CD4-positive, alpha-beta T cell treated with Interleukin-1 beta for 1 hour (primary cell): ENCODE measurements around the gene EFNB1.
A peak's percentile ranks its signal among the peaks of the same experiment; 100 is the strongest.
"Not testable (repeated sequence)": the region's sequence is repeated elsewhere in the genome, so short reads cannot be mapped to it uniquely, and the experiment has no call there.

Experiments used
- DNase-seq, 2 donors: peaks; one replicate each; pipeline ENCODE4 v3.0.0-alpha.2; 2020 to 2022

Gene EFNB1

GRCh38 chrX:68828740-68829581, at the start of gene EFNB1:
Gene EFNB1, plus strand, starts transcription at chrX:68829021. Its CDS starts 756 bp downstream, at chrX:68829777.
- DNase-seq: peak; percentile 90 to 91

- not testable (repeated sequence) for DNase-seq
Measured at GRCh38 chrX:68781295-68781694, 47.5 kb upstream of the EFNB1 start.

DNA sequence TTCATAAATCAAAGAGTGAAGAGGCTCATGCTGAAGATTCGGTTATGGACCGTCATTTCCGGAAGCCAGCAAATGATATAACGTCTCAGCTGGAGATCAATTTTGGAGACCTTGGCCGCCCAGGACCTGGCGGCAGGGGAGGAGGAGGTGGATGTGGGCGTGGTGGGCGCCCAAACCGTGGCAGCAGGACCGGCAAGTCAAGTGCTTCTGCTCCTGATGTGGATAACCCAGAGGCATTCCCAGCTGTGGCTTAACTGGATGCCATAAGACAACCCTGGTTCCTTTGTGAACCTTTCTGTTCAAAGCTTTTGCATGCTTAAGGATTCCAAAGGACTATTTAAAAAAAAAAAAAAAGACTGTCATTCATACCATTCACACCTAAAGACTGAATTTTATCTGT, 44.0 kb upstream of the EFNB1 start:
- DNase-seq: no peak

DNA sequence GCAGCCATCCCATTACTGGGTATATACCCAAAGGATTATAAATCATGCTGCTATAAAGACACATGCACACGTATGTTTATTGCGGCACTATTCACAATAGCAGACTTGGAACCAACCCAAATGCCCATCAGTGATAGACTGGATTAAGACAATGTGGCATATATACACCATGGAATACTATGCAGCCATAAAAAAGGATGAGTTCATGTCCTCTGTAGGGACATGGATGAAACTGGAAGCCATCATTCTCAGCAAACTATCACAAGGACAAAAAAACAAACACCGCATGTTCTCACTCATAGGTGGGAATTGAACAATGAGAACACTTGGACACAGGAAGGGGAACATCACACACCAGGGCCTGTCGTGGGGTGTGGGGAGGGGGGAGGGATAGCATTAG, 42.2 kb upstream of the EFNB1 start:
- not testable (repeated sequence) for DNase-seq

- DNase-seq: no peak
Measured at GRCh38 chrX:68789966-68790365, 38.9 kb upstream of the EFNB1 start.

GRCh38 chrX:68792083-68792482, 36.7 kb upstream of the EFNB1 start:
- DNase-seq: no peak

- DNase-seq: no peak
Measured at GRCh38 chrX:68794461-68794860, 34.4 kb upstream of the EFNB1 start.

- no peak for DNase-seq
Measured at GRCh38 chrX:68795741-68796140, 33.1 kb upstream of the EFNB1 start.

GRCh38 chrX:68798400-68798799, 30.4 kb upstream of the EFNB1 start:
- DNase-seq: not testable (repeated sequence)

GRCh38 chrX:68801737-68802290, 27.0 kb upstream of the EFNB1 start:
- DNase-seq: no peak

GRCh38 chrX:68807818-68808217, 21.0 kb upstream of the EFNB1 start:
- no peak for DNase-seq

DNA sequence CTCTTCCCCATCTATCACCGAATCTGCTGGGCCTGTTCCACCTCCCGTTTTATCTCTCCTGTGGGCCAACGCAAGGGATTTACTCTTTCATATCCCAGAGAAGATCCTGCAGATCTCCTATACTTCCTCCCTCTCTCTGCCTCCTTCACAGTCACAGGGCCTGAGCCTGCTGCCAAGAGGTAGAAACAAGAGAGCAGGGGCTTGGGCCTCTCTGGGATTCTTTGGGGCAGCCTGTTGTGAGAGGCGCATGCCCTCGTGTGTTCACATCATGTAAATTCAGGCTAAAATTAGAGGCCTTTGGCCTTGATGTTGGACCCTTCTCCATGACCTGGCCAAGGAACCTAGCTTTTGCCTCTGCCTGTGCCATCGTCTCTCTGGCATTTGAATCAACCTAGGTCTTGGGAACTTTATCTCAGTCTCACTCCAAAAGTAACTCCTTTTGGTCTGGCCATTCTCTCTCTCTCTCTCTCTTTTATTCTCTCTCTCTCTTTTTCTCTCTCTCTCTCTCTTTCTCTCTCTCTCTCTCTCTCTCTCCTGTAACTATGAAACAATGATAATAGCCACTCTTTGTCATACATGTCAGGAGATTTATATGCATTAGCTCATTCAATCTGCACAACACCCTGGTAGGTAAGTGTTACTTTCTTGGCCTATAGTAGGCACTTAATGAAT, 20.0 kb upstream of the EFNB1 start:
- DNase-seq: no peak

DNA sequence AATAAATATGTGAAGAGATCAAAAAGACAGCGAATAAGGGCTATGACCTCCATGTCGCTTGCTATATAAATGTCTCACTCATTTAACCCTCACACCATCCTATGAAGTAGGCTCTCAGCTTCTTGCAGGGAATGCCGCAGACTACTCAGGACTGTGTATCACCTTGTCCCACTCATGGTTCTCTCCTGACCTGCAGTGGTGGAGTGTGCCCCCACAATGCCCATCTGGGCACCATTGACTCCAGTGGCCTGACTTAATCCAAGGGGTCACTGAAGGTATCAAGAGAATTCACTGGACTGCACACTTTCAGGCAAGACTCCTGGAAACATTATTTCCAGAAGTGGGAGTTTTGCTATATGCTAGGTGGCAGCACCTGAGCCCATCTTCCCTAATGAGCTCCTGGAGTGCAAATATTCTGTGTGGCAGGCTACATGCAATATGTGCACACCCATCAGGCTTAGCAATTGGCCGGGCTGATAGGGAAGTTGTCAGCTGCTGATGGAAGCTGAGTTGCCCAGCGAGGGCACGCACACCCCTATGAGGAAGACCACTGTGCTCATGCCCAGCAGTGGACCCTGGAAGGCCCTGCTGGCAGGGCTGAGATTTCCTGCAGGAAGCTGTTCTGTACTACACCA, 8.2 kb upstream of the EFNB1 start:
- no peak for DNase-seq

- DNase-seq: no peak
Measured at GRCh38 chrX:68821616-68822015, 7.2 kb upstream of the EFNB1 start.

DNA sequence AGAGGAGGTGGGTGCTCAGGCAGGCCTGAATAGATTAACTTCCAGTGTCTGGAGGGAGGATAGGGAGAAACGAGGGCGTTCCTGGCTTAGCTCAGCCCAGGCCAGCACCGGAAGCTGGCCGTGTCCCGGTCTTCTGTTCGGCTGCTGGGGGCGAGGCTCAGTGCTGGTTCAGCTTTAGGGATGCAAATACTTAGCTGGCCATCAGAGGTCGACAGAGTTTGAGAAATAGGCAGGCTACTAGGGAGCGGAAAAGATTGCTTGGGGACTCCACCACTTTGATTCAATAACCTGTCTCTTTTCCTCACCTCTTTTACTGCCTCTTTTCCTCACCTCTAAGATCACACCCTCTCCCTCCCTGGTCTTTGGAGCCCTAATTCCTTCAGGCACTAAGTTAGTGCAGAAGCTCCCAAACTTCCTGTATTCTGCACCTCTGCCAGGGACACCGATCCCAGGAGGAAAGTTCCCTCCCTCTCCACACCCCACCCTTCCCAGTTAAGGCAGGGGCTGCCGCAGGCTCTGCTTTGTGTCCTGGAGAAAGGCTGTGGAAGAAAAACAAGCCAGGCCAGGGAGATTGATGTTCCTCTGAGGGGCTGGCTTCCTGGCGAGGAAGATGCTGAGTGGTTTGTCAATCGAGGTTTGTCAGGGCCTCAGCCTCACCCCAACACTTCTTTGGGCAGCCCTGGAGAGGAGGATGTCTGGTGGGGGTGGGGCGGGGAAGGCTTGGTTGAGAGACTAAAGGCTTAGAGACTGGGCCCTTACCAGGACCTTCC, 6.0 kb upstream of the EFNB1 start:
- peak in 1 of 2 donors; percentile 21 for DNase-seq

DNA sequence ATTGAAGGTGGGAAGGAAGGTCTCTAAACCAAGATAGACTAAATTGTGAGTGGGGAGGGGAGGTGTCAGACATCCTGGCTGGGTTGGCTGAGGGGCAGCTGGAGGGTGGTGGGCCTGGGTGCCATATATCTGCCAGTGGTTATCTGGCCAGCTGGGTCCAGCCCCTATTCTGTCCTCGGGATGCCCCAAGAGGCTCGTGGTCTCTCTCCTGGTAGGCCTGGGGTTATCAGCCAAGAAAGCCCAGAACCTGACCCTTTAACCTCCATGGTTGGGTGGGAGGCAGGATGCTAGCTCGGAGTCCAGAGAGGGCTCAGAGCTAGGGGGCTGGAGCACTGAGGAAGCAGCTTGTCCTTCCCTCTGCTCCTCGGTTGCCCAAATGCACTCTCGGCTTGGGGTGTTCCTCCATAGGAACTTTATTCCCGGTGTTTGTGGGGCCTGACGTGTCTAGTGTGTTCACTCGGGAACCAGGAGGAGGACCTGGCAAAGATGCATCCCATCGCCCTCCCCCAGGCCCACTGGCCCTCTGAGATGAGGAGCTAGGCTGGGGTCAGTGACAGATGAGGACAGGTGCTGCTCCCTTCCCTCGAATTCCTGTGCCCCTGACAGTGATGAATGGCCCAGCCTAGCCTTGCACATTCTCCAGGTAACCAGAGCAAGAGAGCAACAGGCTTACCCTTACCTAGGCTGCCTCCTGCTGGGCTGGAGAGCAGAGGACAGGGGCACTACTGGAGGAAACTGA, 5.2 kb upstream of the EFNB1 start:
- DNase-seq: no peak

DNA sequence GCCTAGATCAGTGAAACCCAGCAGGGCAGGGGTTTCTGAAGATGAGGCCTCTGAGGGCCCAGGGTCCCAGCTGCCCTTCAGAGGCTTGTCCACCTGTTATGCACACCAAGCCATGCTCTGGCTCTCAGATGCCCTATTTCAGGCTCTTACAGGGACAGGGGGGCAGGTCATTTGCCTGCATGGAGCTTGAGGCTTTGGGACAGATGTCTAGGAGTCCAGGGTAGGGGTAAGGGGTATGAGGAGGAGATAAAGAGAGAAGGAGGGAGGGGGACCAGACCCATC, 4.7 kb upstream of the EFNB1 start:
- DNase-seq: no peak

DNA sequence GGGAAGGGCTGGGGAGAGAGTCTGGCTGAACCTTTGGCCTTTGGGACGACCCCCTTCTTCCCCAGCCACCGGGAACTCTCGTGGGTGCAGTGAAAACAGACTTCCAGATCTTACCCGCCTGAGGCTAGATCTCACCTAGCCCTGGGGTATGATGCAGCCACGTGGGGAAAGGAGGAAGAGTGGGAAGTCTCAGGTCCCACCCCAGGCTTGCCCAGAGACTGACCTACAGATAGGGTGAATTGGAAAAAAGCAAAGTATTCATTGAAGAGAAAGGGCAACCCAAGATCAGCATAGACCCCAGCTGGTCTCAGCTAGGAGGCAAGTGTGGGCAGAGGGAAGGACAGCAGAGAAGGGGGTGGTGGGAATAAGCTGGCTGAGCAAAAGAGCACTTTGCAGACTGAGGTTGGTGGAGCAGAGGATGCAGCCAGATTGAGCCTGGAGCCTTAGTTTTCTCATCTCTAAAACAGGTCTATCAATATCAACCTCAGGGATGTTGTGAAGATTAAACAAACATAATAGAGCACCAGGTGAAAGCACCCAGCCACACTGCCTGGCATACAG, 4.2 kb upstream of the EFNB1 start:
- no peak for DNase-seq

GRCh38 chrX:68826113-68826980, 2.5 kb upstream of the EFNB1 start:
- no peak for DNase-seq

DNA sequence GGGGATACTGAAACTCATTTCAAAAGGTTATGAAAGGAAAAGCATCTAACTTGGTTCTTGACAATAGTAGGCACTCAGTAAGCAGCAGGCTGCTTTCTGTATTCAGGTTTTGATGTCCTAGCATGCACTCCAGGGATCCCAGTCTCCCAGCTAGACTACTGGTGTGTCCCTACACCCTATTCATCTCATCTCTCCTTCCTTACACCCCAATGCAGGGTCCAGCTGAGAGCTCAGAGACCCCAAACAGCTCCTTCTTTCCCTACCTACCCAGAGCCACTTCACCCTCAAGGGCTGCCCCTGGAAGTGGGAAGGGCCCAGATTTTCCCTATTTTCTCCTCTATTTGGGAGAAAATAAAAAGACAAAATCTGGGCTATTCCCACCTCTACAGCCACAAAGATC, 1.6 kb upstream of the EFNB1 start:
- DNase-seq: no peak
